Keratinocyte (primary cell): ENCODE results near the gene PTP4A2. TPM values are rescaled to one million over a fixed set of nuclear protein-coding genes. Genes with fewer than 3 reads are reported as not detected.

Source experiments
- DNase-seq: peaks from one replicate; pipeline ENCODE4 v3.0.0-alpha.2; 2011; ENCODE audit warnings: low read depth, missing footprints, low spot score
- FAIRE-seq: peaks from 2 replicates; lab custom pipeline; 2011; peaks lifted over from hg19 to GRCh38; lab: Jason Lieb, UNC
- H2AFZ ChIP-seq: 2 replicates; pipeline ENCODE4 v1.6.0; 2012; ENCODE audit warnings: low read length, control low read depth, inconsistent platforms; ENCODE audit not compliant: control insufficient read depth
- H3K27ac ChIP-seq: 2 replicates; pipeline ENCODE4 v1.5.1; 2011; ENCODE audit warnings: low read length; ENCODE audit not compliant: control insufficient read depth, insufficient read depth
- H3K27me3 ChIP-seq: 3 replicates; pipeline ENCODE4 v1.6.0; 2011; ENCODE audit warnings: low read length; ENCODE audit not compliant: control insufficient read depth, insufficient read depth; ENCODE audit errors: extremely low read depth
- H3K36me3 ChIP-seq, 2 experiments: 2 replicates in 1 of 2; 3 replicates in 1 of 2; pipeline ENCODE4 v1.5.1; 2011; ENCODE audit warnings: low read length in 2 of 2, mild to moderate bottlenecking in 1 of 2; ENCODE audit not compliant: control insufficient read depth in 2 of 2, insufficient read depth in 2 of 2; ENCODE audit errors: extremely low read depth in 1 of 2
- H3K4me1 ChIP-seq: 3 replicates; pipeline ENCODE4 v1.5.1; 2011; ENCODE audit warnings: low read length; ENCODE audit not compliant: control insufficient read depth, insufficient read depth; ENCODE audit errors: extremely low read depth
- H3K4me2 ChIP-seq: 3 replicates; pipeline ENCODE4 v1.6.0; 2011; ENCODE audit warnings: low read depth, low read length; ENCODE audit not compliant: control insufficient read depth, insufficient read depth; ENCODE audit errors: extremely low read depth
- H3K4me3 ChIP-seq, 3 experiments: fragments of 200-600 bp in 1 of 3; sonication (generic) in 1 of 3; 2 replicates in 2 of 3; 3 replicates in 1 of 3; pipeline ENCODE4 v1.5.1; 2011 to 2016; ENCODE audit warnings: low read length in 3 of 3, mild to moderate bottlenecking in 3 of 3, control low read depth in 2 of 3, inconsistent platforms in 1 of 3, low read depth in 1 of 3, mixed read lengths in 1 of 3, mixed run types in 1 of 3, moderate library complexity in 1 of 3; ENCODE audit not compliant: control insufficient read depth in 2 of 3, insufficient read depth in 2 of 3; ENCODE audit errors: extremely low read depth in 1 of 3
- H3K79me2 ChIP-seq: 2 replicates; pipeline ENCODE4 v1.6.0; 2012; ENCODE audit warnings: low read length; ENCODE audit not compliant: control insufficient read depth, insufficient read depth
- H3K9ac ChIP-seq: 3 replicates; pipeline ENCODE4 v1.6.0; 2011; ENCODE audit warnings: low read length; ENCODE audit not compliant: control insufficient read depth, insufficient read depth; ENCODE audit errors: extremely low read depth
- H3K9me1 ChIP-seq: 3 replicates; pipeline ENCODE4 v1.6.0; 2011; ENCODE audit warnings: low read length; ENCODE audit not compliant: control insufficient read depth, insufficient read depth; ENCODE audit errors: extremely low read depth
- H3K9me3 ChIP-seq: 2 replicates; pipeline ENCODE4 v1.5.1; 2012; ENCODE audit warnings: low read depth, low read length; ENCODE audit not compliant: control insufficient read depth
- H4K20me1 ChIP-seq: 3 replicates; pipeline ENCODE4 v1.6.0; 2011; ENCODE audit warnings: low read length; ENCODE audit not compliant: control insufficient read depth, insufficient read depth; ENCODE audit errors: extremely low read depth
- CTCF ChIP-seq, 3 experiments: IDR thresholded peaks in 1 of 3; conservative IDR thresholded peaks in 1 of 3; optimal IDR thresholded peaks in 1 of 3; 2 replicates in 2 of 3; 3 replicates in 1 of 3; pipeline versions ENCODE3 to v1.5.1; 2011; ENCODE audit warnings: low read length in 3 of 3, mild to moderate bottlenecking in 3 of 3, moderate library complexity in 2 of 3, control low read depth in 1 of 3, inconsistent platforms in 1 of 3; ENCODE audit not compliant: insufficient read depth in 2 of 3; ENCODE audit errors: extremely low read depth in 1 of 3
- EZH2 ChIP-seq: IDR thresholded peaks from one replicate; pipeline ENCODE4 v1.6.1; 2012; ENCODE audit warnings: inconsistent platforms, mild to moderate bottlenecking, low read length, moderate library complexity
- dilution Hi-C: fragments of 300-500 bp; cut with MboI; formaldehyde crosslinking; loops from one replicate; pipeline ENCODE4 v1.7.0; 2020; ENCODE audit warnings: low sequenced_read_pairs; ENCODE audit not compliant: extremely low pct_ligation_motif_present
- polyA plus RNA-seq, 5 experiments: library from polyadenylated mRNA; depleted of rRNA in 3 of 5; stranded (reverse) in 3 of 5; stranded (forward) in 1 of 5; unstranded in 1 of 5; fragments of >200 nt; gene quantifications; 1 replicate in 1 of 5; 2 replicates in 3 of 5; 3 replicates in 1 of 5; pipeline versions ENCODE4 v1.2.1 to v1.2.3, GENCODE V29; 2011 to 2012; ENCODE audit warnings: missing spikeins in 2 of 5, low read depth in 1 of 5, low replicate concordance in 1 of 5

Gene PTP4A2
- polyA plus RNA-seq, 1 donor (not counting 4 experiments of a cell fraction or from before 2014, with no cell fraction given), result 368 TPM

DNA sequence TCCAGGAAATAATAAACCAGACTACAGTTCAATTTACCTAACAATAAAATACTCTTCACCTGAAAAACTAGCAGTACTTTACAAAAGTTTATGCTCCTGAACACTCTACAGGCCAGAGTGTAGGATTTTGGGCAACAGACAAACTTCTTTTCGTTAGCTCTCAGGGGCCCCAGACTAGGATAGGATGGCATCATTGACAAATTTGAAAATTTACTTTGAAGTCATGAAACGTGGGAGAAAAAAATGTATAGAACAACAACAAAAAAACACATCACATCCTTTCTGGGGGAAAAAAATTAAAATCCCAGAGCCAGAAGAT, 1.2 kb downstream of the PTP4A2 start:
- Histone ChIP-seq H3K79me2 (peaks cover 56% of the 10 kb centered on the region), H3K27ac (peak overlapping the region; percentile 96), H3K27me3 (no peaks in the 10 kb centered on the region), H2AFZ (no peak overlapping the region), H3K9ac (peak overlapping the region; percentile 97), H3K36me3 (no peaks in the 10 kb centered on the region), H3K4me2 (peak overlapping the region; percentile 94), H3K4me1 (peaks cover 59% of the 10 kb centered on the region), H3K9me3 (no peaks in the 10 kb centered on the region), H4K20me1 (peaks cover 14% of the 10 kb centered on the region), H3K4me3 (peak overlapping the region; percentile 74 to 89 (median 88)), H3K9me1 (no peaks in the 10 kb centered on the region)
- TF ChIP-seq EZH2, result no peak
- TF ChIP-seq CTCF (optimal IDR thresholded peaks at IDR 0.05 in 1 of 3, IDR thresholded peaks at IDR 0.05 in 1 of 3, conservative IDR thresholded peaks at IDR 0.05 in 1 of 3; ENCODE audit: extremely low read depth in 1 of 3, insufficient read depth in 2 of 3, low read length in 3 of 3), result no peak
- no peak for FAIRE-seq
- dilution Hi-C loops, result no loop called here
- DNase-seq, result no peak

GRCh38 chr1:31936278-31936980, 1.7 kb downstream of the PTP4A2 start:
- H3K4me2 ChIP-seq, result peak overlapping the region; percentile 94
- TF ChIP-seq CTCF (optimal IDR thresholded peaks at IDR 0.05 in 1 of 3, IDR thresholded peaks at IDR 0.05 in 1 of 3, conservative IDR thresholded peaks at IDR 0.05 in 1 of 3; ENCODE audit: extremely low read depth in 1 of 3, insufficient read depth in 2 of 3, low read length in 3 of 3) (no peak), EZH2 (no peak)
- no peak overlapping the region for H2AFZ ChIP-seq
- H3K9me3 ChIP-seq, result no peaks in the 10 kb centered on the region
- H4K20me1 ChIP-seq, result peaks cover 14% of the 10 kb centered on the region
- peaks cover 65% of the 10 kb centered on the region for H3K4me1 ChIP-seq
- peak overlapping the region; percentile 74 to 89 (median 88) for H3K4me3 ChIP-seq
- H3K36me3 ChIP-seq, result no peaks in the 10 kb centered on the region
- no peaks in the 10 kb centered on the region for H3K9me1 ChIP-seq
- DNase-seq, result no peak
- no peak for FAIRE-seq
- dilution Hi-C loops, result no loop called here
- no peaks in the 10 kb centered on the region for H3K27me3 ChIP-seq
- peak overlapping the region; percentile 96 for H3K27ac ChIP-seq
- H3K9ac ChIP-seq, result peak overlapping the region; percentile 97
- peaks cover 61% of the 10 kb centered on the region for H3K79me2 ChIP-seq
